Testis (tissue), 2 donors: ENCODE results near the gene YPEL3.
A peak's percentile ranks its signal among the peaks of the same experiment; 100 is the strongest.

Source experiments
- POLR2A ChIP-seq: fragments of 450-650 bp; IDR thresholded peaks from one replicate; pipeline ENCODE4 v1.6.1; 2017; ENCODE audit warnings: antibody characterized with exemption, mild to moderate bottlenecking, moderate library complexity
- TF ChIP-seq, protein P1 (sequence below), 3 experiments: fragments of 450-650 bp in 2 of 3; fragments of 200-600 bp in 1 of 3; sonication (generic) in 1 of 3; IDR thresholded peaks; one replicate each; pipeline ENCODE4 v1.5.1; 2016 to 2019; ENCODE audit warnings: antibody characterized with exemption in 3 of 3, mild to moderate bottlenecking in 2 of 3, moderate library complexity in 1 of 3

DNA sequence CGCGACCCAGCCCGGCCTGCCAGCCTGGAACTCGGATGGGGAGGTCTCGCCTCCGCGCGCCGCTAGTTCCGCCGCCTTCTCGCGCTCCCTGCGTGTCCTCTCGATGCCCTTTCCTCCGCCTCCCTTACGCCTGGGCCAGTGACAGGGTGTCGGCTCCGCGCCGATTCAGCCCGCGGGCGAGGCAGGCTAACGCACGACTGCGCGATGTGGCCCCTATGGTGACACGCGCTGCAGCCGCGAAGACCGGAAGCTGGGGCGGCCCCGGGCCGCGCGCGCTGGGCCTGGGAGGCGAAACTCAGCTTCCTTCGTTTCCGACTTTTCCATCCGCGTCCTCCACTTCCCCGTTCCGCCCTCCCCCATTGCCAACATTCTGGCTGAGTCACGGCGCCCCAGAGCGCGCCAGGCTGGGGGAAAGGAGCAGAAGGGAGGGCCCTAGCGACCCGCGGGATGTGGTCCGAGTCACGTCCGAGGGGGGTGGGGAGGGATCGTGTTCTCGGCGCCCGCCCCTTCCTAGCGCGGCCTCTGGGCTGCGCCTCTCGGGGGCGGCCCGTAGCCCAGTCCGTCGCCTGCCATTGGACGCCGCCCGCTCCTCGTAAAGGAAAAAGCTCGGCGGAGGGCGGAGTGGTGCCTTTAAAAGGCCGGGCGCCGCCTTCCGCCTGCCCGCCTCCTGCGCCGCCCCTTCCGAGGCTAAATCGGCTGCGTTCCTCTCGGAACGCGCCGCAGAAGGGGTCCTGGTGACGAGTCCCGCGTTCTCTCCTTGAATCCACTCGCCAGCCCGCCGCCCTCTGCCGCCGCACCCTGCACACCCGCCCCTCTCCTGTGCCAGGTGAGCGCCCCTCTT lies 30.7 kb downstream of the YPEL3 start, which contains the start of gene ALDOA:
- TF ChIP-seq, protein P1, sequence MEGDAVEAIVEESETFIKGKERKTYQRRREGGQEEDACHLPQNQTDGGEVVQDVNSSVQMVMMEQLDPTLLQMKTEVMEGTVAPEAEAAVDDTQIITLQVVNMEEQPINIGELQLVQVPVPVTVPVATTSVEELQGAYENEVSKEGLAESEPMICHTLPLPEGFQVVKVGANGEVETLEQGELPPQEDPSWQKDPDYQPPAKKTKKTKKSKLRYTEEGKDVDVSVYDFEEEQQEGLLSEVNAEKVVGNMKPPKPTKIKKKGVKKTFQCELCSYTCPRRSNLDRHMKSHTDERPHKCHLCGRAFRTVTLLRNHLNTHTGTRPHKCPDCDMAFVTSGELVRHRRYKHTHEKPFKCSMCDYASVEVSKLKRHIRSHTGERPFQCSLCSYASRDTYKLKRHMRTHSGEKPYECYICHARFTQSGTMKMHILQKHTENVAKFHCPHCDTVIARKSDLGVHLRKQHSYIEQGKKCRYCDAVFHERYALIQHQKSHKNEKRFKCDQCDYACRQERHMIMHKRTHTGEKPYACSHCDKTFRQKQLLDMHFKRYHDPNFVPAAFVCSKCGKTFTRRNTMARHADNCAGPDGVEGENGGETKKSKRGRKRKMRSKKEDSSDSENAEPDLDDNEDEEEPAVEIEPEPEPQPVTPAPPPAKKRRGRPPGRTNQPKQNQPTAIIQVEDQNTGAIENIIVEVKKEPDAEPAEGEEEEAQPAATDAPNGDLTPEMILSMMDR (IDR thresholded peaks at IDR 0.05): peak in 1 of 3 experiments; percentile 14
- TF ChIP-seq POLR2A: peak; percentile 78
